ENCODE measurements around the gene FBXW7. TPM values are rescaled to one million over a fixed set of nuclear protein-coding genes. Genes with fewer than 3 reads are reported as not detected.
A peak's percentile ranks its signal among the peaks of the same experiment; 100 is the strongest.

Gene FBXW7
- polyA plus RNA-seq, 2 of the 4 experiments (the other 2 are of a cell fraction), result 7.2 to 12.5 TPM

DNA sequence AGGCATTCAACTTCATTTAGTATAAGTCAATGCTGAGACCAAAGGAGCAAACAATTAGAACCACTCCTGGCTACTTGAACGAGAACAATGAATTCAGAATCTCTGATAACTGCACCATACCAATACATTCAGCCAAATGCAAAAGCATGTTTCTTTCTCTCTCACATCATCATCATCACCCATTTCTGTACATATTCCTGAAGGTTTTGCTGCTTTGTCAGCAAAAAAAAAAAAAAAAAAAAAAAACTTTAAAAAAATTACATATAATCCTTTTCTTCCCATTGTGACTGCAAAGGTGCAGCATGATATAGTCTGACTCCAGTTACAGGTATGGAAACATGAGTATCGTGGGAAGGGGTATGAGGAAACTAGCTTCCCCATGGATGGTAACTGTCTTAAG is 35.6 kb downstream of the FBXW7 start:
- no peak for DNase-seq (ENCODE audit: low read depth in 1 of 2, low spot score in 1 of 2)
- whole genome bisulfite sequencing (ENCODE audit: missing lambda C conversion rate), result 81% methylated on average over 2 of the region's 2 CpGs
- Histone ChIP-seq H3K27ac (no peak overlapping the region), H3K4me2 (no peak overlapping the region), H3K9me3 (no peaks in the 10 kb centered on the region), H3K4me3 (no peak overlapping the region), H3K4me1 (peaks cover 12% of the 10 kb centered on the region; the same call in 2 of the 3 replicates)
- ChIA-PET POLR2A (interaction anchor here (2.1 kb wide), 1 partner anchor 36 kb away, joined by 10 read pairs; the partner anchor contains the start of gene FBXW7), CTCF (interaction anchor here (0.7 to 3.7 kb wide), 15 partner anchors 9 to 148 kb away, joined by 3 to 37 read pairs (median 5); no protein-coding TSS in a partner anchor)
- TF ChIP-seq, protein P1, sequence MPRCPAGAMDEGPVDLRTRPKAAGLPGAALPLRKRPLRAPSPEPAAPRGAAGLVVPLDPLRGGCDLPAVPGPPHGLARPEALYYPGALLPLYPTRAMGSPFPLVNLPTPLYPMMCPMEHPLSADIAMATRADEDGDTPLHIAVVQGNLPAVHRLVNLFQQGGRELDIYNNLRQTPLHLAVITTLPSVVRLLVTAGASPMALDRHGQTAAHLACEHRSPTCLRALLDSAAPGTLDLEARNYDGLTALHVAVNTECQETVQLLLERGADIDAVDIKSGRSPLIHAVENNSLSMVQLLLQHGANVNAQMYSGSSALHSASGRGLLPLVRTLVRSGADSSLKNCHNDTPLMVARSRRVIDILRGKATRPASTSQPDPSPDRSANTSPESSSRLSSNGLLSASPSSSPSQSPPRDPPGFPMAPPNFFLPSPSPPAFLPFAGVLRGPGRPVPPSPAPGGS (IDR thresholded peaks at IDR 0.05), result no peak
- TF ChIP-seq HOXA7 (CRISPR knock-in tag; IDR thresholded peaks at IDR 0.05) (no peak), MAFK (IDR thresholded peaks at IDR 0.05; ENCODE audit: partially characterized antibody) (peak; percentile 31)
- TF ChIP-seq, protein P2, sequence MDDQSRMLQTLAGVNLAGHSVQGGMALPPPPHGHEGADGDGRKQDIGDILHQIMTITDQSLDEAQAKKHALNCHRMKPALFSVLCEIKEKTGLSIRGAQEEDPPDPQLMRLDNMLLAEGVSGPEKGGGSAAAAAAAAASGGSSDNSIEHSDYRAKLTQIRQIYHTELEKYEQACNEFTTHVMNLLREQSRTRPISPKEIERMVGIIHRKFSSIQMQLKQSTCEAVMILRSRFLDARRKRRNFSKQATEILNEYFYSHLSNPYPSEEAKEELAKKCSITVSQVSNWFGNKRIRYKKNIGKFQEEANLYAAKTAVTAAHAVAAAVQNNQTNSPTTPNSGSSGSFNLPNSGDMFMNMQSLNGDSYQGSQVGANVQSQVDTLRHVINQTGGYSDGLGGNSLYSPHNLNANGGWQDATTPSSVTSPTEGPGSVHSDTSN (IDR thresholded peaks at IDR 0.05), result no peak
- no peak for FAIRE-seq
- no peak for ATAC-seq

DNA sequence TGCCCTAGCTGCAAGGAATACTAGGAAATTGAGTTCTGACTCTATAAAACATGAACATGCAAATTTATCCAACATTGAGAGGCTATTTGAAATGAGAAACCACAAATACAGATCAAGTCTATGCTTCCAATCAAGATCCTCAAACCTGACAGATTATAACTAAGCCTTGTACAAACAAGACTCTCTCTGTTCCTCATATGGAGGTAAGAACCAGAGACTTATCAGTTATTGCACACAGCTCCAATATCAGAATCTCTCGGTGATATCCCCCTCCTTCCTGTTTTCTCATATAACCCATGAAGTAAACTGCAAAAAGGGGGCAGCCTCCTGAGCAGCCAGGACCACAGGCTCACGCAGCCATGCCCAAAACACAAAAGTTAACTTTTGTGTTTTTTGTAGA is 36.5 kb downstream of the FBXW7 start:
- ATAC-seq, result no peak
- WGBS (ENCODE audit: missing lambda C conversion rate), result 87% methylated on average over 2 of the region's 2 CpGs
- H3K27ac ChIP-seq, result no peak overlapping the region
- TF ChIP-seq CBX8 (IDR thresholded peaks at IDR 0.05) (no peak), SREBF2 (IDR thresholded peaks at IDR 0.05) (no peak), SMC3 (IDR thresholded peaks at IDR 0.05) (no peak), EP300 (IDR thresholded peaks at IDR 0.05) (no peak), ZSCAN20 (CRISPR knock-in tag; IDR thresholded peaks at IDR 0.05) (no peak), MAFK (IDR thresholded peaks at IDR 0.05; ENCODE audit: partially characterized antibody) (no peak), NPAS2 (CRISPR knock-in tag; IDR thresholded peaks at IDR 0.05; ENCODE audit: borderline replicate concordance) (no peak), HOXA7 (CRISPR knock-in tag; IDR thresholded peaks at IDR 0.05) (no peak)
- TF ChIP-seq, protein P1 (IDR thresholded peaks at IDR 0.05), result no peak
- TF ChIP-seq, protein P3, sequence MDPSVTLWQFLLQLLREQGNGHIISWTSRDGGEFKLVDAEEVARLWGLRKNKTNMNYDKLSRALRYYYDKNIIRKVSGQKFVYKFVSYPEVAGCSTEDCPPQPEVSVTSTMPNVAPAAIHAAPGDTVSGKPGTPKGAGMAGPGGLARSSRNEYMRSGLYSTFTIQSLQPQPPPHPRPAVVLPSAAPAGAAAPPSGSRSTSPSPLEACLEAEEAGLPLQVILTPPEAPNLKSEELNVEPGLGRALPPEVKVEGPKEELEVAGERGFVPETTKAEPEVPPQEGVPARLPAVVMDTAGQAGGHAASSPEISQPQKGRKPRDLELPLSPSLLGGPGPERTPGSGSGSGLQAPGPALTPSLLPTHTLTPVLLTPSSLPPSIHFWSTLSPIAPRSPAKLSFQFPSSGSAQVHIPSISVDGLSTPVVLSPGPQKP (IDR thresholded peaks at IDR 0.05; ENCODE audit: low read depth, low read length), result no peak
- TF ChIP-seq, protein P4, sequence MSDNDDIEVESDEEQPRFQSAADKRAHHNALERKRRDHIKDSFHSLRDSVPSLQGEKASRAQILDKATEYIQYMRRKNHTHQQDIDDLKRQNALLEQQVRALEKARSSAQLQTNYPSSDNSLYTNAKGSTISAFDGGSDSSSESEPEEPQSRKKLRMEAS (IDR thresholded peaks at IDR 0.05), result no peak
- TF ChIP-seq, protein P5, sequence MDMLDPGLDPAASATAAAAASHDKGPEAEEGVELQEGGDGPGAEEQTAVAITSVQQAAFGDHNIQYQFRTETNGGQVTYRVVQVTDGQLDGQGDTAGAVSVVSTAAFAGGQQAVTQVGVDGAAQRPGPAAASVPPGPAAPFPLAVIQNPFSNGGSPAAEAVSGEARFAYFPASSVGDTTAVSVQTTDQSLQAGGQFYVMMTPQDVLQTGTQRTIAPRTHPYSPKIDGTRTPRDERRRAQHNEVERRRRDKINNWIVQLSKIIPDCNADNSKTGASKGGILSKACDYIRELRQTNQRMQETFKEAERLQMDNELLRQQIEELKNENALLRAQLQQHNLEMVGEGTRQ (IDR thresholded peaks at IDR 0.05), result no peak
- TF ChIP-seq, protein P6, sequence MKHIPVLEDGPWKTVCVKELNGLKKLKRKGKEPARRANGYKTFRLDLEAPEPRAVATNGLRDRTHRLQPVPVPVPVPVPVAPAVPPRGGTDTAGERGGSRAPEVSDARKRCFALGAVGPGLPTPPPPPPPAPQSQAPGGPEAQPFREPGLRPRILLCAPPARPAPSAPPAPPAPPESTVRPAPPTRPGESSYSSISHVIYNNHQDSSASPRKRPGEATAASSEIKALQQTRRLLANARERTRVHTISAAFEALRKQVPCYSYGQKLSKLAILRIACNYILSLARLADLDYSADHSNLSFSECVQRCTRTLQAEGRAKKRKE (CRISPR knock-in tag; IDR thresholded peaks at IDR 0.05; ENCODE audit: low read depth), result no peak
- no peak overlapping the region for H3K4me3 ChIP-seq
- peaks cover 12% of the 10 kb centered on the region; the same call in 2 of the 3 replicates for H3K4me1 ChIP-seq
- no peak overlapping the region for H3K4me2 ChIP-seq
- no peak for FAIRE-seq
- DNase-seq (ENCODE audit: low read depth in 1 of 2, low spot score in 1 of 2), result no peak
- POLR2A ChIA-PET, result no interaction called here
- CTCF ChIA-PET, result interaction anchor here (0.9 to 3.7 kb wide), 5 partner anchors 16 to 240 kb away, joined by 3 to 37 read pairs (median 7); no protein-coding TSS in a partner anchor
- no peaks in the 10 kb centered on the region for H3K9me3 ChIP-seq

DNA sequence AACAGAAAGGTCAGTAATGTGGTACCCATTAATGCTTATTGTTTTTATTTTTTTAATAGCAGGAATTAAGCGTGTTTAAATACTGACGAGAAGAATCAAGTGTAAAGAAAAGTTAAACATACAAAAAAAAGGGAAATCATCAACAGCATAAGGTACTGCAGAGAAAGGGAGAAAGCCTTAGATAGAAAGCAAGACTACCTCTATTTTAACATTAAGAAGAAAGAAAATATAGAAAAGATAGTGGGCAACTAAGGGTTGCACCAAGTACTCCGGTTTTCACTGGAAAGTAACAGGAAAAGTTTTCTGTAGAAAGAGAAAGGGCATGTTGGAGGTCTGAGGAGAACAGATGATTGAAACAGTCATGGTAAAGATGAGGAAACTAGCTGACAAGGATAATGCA is 41.9 kb downstream of the FBXW7 start:
- peaks cover 28% of the 10 kb centered on the region; the same call in 2 of the 3 replicates for H3K4me1 ChIP-seq
- H3K4me2 ChIP-seq, result no peak overlapping the region
- DNase-seq (ENCODE audit: low read depth in 1 of 2, low spot score in 1 of 2), result no peak
- H3K27ac ChIP-seq, result no peak overlapping the region
- H3K9me3 ChIP-seq, result no peaks in the 10 kb centered on the region
- FAIRE-seq, result no peak
- no peak overlapping the region for H3K4me3 ChIP-seq
- no peak for TF ChIP-seq ESRRA (IDR thresholded peaks at IDR 0.05; ENCODE audit: borderline replicate concordance, low read length)
- TF ChIP-seq, protein P7, sequence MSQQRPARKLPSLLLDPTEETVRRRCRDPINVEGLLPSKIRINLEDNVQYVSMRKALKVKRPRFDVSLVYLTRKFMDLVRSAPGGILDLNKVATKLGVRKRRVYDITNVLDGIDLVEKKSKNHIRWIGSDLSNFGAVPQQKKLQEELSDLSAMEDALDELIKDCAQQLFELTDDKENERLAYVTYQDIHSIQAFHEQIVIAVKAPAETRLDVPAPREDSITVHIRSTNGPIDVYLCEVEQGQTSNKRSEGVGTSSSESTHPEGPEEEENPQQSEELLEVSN (IDR thresholded peaks at IDR 0.05; ENCODE audit: borderline replicate concordance, low read depth), result no peak
- TF ChIP-seq POLR2A (IDR thresholded peaks at IDR 0.05; ENCODE audit: low read length), result no peak
- TF ChIP-seq, protein P3 (IDR thresholded peaks at IDR 0.05; ENCODE audit: low read depth, low read length), result no peak
- no peak for TF ChIP-seq GATA3 (IDR thresholded peaks at IDR 0.05; ENCODE audit: borderline replicate concordance)
- ChIA-PET CTCF (no interaction called here), POLR2A (no interaction called here)
- ATAC-seq, result no peak
- 83% methylated on average over 3 of the region's 3 CpGs for WGBS (ENCODE audit: missing lambda C conversion rate)

Data from A549 (cell line).